Ramos (cell line): ENCODE results near the gene SLC26A5.

Experiments
- in situ Hi-C: fragments of 300-500 bp; cut with MboI; formaldehyde crosslinking; loops from one replicate; pipeline ENCODE4 v1.14.3; 2022; ENCODE audit warnings: low sequenced_read_pairs; ENCODE audit not compliant: unreplicated experiment

Gene SLC26A5

DNA sequence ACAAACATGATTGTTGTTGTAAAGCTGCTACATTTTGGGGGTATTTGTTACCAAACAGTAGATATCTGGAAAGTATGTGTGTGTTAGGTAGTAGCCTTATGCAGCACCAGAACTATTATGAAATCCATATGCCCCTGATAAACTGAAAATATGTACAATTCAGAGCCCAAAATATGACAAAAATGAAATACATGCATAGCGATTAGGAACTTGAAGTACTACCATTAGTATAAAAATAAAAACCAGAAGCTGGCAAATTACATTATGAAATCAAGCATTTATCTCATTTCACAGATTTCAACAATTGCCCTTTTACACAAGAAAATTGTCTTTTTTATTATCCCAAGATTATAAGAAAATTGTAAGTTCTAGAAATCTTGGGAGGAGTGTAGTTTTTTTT is 33.9 kb downstream of the SLC26A5 start:
- in situ Hi-C loops: no loop called here

DNA sequence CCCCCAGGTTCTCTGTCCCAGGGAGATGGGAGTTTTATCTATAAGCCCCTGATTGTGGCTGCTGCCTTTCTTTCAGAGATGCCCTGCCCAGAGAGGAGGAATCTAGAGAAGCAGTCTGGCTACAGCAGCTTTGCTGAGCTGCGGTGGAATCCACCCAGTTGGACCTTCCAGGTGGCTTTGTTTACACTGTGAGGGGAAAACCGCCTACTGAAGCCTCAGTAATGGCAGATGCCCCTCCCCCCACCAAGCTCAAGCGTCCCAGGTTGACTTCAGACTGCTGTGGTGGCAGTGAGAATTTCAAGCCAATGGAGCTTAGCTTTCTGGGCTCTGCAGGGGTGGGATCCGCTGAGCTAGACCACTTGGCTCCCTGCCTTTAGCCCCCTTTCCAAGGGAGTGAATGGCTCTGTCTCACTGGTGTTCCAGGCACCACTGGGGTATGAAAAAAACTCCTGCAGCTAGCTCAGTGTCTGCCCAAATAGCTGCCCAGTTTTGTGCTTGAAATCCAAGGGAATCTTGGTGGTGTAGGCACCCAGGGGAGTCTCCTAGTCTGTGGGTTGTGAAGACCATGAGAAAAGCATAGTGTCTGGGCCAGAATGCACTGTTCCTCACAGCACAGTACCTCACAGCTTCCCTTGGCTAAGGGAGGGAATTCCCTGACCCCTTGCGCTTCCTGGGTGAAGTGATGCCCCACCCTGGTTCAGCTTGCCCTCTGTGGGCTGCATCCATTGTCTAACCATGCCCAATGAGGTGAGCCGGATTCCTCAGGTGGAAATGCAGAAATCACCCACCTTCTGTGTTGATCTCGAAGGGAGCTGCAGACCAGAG is 40.0 kb downstream of the SLC26A5 start:
- in situ Hi-C loops: loop anchor here (10.0 kb wide), 1 partner anchor 111 kb away; the partner anchor contains the start of gene PMPCB

DNA sequence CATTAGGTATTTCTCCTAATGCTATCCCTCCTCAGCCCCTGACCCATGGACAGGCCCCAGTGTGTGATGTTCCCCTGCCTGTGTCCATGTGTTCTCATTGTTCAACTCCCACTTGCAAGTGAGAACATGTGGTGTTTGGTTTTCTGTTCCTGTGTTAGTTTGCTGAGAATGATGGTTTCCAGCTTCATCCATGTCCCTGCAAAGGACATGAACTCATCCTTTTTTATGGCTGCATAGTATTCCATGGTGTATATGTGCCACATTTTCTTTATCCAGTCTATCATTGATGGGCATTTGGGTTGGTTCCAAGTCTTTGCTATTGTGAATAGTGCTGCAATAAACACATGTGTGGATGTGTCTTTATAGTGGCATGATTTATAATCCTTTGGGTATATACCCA is 46.3 kb downstream of the SLC26A5 start:
- in situ Hi-C loops: loop anchor here (10.0 kb wide), 1 partner anchor 105 kb away; the partner anchor contains the start of gene PMPCB

DNA sequence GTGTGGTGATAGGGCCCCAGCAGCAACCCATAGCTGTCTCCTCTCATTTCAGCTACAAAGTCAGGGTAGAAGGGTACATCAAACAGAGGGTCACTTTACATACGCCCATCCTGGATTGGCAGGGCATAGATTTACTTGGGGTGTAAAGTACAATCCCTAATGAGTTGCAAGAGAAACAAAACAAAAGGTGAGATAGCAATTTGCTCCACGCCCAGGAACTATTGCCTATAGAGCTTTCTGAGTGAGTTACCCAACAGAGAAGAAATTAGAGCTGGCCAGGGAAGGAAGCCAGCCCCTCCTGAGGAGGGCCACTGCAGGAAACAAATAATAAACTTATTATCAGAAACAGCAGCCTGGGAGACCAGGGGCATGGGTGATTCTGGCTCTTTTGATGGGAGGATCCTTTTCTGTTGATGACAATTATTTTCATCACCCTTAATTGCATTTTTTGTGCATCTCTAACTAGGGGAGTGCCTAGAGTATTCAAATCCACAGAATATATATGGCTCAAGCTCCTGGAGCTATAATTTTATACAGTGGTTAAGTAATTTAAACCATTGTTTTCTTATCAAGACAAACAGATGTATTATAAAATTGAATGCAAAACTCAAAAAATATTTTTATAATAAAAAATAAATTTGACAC is 47.4 kb downstream of the SLC26A5 start:
- in situ Hi-C loops: no loop called here

DNA sequence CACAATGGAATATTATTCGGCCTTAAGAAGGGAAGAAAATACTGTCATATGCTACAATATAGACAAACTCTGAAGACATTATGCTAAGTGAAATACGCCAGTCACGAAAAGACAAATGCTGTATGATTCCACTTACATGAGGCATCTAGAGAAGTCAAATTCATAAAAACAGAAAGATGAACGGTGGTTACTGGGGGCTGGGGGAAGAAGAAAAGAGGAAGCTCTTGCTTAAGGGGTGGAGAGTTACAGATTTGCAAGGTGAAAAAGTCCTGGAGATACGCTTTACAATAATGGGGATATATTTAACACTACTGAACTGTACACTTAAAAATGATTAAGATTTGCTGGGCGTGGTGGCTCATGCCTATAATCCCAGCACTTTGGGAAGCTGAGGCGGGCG is 49.5 kb downstream of the SLC26A5 start:
- in situ Hi-C loops: no loop called here

DNA sequence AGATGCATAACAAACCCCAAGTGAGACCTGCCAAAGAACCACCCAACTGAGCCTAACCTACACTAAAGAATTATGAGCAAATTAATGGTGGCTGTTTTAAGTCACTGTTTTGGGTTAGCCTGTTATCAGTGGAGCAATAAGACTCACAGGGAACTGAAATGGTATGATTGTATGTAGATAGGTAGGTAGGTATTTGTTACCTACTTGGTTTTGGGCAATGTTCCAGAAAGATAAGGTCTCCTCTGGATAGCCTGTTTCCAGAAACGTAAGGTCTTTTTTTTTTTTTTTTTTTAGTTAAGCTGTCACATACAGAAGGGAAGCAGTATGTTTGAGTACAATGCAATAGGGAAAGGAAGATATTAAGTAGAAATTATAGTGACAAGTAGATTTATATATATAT is 50.9 kb downstream of the SLC26A5 start:
- in situ Hi-C loops: no loop called here

DNA sequence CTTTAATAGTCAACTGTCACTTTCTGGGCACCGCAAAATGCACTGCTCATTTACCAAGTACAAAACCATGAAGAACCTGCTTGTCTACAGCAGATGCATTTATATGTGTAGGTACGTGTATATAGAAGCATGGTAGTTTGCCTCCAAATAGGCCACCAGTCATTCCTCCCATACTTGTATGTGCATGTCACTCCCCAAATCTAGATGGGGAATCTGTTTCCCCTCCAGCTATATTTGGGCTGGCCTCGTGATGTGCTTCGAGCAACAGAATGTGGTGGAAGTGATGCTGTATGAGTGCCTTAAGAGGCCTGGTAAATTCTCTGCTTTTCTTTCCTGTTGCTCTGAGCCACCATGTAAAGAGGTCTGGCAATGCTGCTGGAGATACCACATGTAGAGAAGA is 51.4 kb downstream of the SLC26A5 start:
- in situ Hi-C loops: no loop called here

DNA sequence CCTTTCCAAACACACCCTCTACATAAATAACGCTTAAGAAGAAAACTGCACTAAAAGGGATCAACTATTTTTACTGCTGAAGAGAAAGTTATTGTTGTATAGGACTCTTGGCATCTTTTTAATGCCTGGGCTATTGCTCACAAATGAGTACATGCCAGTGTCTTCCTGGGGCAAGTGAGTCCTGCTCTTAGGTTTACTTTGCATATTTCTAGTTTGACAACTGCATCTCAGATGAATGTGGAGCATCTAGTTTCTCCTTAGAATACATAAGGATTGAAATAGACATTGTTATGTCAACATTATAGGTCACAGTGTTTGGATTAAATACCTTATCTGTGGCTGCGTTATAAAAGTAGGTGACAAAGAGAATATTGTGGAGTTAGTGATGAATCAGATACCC is 54.0 kb downstream of the SLC26A5 start:
- in situ Hi-C loops: no loop called here

DNA sequence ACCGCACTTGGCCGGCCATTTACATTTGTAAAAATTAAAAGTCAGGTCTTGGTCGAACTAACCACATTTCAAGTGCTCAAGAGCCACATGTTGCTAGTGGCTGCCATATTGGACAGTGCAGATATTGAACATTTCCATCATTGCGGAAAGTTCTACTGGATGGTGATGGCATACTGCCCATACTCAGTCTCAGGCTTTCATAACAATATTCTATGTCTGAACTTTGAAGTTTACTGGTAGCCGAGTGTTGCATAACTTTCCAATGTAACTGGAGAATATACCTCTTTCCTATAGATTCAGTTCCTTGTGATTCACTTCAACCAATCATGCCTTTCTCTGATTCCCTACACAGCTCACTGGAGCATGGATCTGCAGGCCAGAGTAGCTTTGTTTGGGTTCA is 54.9 kb downstream of the SLC26A5 start:
- in situ Hi-C loops: no loop called here

DNA sequence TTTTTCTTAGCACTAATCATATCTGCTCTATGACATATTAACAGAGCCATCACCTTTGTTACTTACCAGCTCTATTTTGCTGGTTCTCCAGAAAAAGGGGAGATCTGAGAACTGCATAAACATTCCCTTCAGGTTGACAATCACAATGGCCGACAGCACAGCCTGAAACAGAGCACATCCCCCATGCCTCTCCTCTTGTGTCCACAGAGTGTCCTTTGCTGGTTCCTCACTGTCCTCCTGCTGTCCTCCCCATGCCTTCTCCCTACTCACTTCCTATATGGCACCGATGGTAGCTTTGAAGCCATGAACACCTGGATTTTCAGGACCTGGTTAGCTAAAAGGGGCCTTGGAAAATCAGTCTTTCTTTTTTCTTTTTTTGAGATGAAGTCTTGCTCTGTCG is 56.7 kb downstream of the SLC26A5 start:
- in situ Hi-C loops: no loop called here

DNA sequence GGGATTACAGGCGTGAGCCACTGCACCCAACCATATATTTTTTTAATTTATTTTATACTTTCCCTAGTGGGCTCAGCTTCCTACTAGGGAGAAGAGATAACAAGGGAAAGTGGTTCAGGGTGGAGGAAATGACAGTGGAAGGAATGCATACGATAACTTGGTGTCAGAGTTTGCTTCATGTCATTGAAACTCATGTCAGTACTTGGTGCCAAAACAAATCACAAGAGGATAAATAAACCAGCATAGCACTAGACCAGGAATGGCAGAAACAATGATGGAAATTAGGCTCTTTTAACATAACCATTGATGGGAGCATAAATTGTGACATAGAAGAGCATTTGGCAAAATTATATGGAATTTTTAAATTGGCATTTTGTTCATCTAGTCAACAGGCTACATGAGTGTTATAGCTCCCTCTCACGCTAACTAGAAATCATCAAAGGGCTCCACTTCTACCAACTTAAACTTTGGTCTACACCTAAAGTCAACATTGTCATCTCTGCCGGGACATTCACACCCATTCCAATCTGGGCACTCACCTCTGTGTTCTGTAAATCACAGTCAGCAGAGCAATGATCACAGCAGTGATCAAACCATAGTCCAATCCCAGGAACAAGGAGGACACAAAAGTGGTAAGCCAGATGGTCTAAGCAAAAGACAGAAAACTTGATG is 57.4 kb downstream of the SLC26A5 start:
- in situ Hi-C loops: no loop called here

DNA sequence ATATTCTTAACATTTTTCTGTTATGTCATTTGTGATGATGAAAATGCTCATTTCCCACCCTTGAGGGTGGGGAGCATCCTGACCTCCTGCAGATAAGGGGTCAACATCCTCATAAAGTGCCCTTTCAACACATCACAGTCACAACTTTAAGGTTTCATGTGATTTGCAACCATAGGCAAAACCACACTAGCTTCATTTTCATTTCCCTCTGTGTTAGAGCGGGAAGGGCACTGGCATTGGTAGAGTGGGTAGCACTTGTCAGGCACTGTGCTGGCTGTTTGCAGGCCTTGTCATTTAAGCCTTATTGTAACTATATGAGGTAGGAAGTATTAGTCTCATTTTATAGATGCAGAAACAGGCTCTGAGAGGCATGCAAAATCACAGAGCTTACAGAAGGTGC is 58.8 kb downstream of the SLC26A5 start:
- in situ Hi-C loops: no loop called here

DNA sequence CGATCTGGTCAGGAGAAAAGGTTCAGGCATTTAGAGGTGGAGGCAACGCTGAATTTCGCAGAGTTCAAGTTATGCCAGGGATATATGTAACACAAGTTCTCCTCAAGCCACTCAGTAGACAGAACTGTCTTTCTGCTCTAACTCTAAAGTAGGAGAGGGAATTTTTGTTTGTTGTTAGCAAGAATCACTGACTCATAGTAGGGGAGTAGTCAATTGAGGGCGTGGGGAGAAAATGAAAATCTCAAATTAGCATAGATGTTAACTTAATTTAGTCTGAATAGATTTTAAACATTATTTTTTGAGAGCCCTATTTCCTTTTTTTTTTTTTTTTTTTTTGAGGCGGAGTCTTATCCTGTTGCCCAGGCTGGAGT is 64.0 kb downstream of the SLC26A5 start:
- in situ Hi-C loops: no loop called here

DNA sequence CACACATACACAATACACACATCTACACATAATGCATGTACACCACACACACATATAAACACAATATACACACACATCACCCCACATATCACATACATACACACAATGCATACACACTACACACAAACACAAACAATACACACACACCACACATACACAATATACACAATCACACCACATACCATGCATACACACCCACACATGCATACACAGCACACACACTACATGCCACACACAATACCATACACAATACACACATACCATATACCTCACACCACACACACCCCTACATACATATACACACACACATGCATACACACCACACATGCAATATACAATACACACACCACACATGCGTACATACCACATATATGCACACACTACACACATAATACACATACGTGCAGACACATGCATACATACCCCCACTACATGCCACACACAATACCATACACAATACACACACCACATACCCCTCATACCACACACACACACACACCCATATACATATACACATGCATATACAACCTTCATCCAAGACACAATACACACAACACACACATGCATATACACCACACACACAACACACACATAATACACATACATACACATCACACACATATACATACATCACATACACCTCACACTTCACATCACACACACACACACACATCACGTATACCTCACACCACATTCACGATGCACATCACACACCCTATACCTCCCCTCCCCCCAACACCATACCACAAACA is 64.6 kb downstream of the SLC26A5 start:
- in situ Hi-C loops: no loop called here

DNA sequence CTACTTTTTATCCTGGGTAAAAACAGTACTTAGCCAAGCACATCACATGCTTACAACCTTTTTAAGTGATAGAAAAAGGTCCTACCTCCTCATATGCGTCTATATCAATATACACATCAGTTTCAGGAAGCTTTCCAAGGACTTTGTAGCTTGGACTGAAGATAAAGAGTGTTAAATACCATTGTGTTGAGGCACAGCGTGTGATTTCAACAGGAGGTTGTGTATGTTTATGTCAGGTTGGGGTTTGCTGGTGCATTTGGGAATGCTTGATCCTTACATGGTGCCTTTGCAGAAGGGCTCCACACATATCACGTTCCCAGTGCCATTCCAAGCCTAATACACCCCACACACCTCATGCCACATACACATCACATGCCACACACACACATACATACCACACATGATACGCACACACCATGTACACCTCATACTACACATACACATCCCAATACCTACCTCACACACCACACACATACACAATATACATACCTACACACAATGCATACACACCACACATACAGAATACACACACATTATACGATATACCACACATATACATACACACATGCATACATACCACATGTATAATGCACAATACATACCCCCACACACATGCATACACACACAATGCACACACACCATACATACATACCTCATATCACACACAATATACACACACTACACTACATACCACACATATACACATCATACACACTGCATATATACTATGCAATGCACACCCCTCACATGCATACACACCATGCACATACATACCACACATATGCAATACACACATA is 65.4 kb downstream of the SLC26A5 start:
- in situ Hi-C loops: no loop called here

DNA sequence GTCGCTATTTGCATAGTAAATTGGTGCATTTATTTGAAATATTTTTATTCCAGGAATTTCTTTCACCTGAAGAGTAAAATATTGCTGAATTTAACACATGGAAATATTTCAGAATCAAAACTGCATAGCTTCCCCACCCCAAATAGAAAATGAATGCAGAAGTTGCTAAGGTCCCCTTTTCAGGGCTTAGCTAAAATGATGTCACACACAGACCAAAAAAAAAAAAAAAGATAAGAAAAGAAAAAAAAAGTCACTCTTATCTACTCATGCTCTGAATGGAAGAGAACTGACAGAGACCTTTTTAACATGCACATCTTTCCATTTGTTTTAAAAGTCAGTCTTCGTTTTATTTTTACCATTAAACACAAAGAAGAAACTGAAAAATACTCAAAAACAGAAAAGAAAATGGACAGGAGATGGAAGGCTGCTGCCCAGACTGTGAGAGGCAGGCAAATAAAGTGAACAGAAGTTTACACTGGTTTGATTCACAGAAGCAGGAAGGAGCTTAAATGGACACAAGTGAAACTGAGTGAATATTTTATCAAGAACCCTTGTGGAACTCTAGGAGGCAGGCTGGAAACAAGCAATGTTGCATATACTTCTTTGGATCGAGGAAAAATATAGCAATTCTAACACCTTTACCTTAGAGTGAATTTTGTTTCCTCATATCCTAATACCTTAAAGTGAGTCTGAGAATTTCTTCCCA is 66.6 kb downstream of the SLC26A5 start:
- in situ Hi-C loops: no loop called here

DNA sequence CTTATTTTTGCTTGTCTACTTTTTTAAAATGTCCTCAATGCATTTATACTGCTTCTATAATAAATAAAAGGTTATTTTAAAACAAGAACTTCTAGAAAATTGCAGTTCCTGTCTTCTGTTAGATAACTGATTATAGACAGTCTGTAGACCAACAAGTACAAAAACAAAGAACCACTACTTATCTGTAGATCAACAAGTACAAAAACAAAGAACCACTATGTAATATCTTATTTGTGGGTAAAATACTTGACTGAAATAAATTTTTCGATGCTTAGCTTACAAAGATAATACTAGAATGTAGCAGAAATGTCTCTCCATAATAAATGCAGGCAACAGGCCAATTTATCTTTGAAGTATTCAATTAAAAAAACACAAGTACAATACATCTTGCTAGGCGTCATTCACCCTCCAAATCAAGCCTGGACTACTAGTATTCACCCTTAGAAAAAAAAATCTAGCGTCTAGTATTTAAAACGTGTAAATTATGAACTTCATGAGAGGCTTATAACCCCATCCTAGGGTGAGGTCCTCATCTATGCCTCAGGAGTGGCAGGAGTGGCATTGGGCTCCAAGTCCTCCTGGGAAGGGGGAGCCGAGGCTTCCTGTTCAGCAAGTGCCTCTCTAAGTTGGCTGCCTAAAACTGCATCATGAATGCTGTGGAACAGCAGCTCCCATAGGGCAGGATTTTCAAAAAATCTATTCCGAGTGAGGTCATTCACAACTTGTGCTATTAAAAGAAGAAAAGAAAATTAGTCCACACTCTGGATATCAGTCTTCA is 72.0 kb downstream of the SLC26A5 start:
- in situ Hi-C loops: no loop called here

DNA sequence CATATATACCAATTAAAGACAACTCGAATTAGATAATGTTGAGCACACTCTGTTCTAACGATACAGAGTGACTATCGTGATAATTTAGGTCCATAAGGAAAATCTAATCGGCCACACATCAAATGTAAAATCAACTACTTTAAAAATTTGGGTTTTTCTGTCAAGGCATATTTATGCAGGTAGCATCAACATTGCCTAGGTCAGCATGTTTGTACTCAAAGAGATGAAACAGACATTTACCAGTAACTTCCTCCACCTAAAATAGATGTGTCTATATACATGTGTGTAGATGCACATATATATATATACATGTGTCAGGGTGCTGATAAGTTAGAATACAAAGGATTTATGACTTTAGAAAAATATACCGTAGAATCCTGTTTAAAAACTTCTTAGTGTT is 76.6 kb downstream of the SLC26A5 start:
- in situ Hi-C loops: no loop called here

DNA sequence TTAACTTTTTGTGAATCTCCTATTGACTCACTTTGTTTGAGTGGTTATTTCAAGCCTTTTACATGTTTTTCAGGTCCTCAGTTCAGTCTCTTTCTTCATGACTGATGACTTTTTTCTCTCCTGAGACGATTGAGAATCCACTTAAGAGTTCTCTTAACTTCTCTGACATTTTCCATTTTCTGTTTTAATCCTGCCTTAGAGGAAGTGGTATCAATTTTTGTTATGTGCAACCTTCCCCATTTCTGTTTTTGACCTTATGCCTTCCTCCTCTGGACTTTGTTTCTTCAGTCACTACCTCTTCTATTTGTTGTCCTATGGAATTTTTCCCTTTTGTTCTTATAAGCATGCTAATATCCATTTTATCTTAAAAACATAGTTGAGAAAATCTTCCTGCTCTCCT is 96.2 kb downstream of the SLC26A5 start:
- in situ Hi-C loops: no loop called here
